Uterus (tissue), 2 donors: ENCODE results near the gene FILIP1.

Experiments used
- POLR2A ChIP-seq, 2 donors: fragments of 450-650 bp; IDR thresholded peaks; one replicate each; pipeline ENCODE4 v1.6.1; 2016; ENCODE audit warnings: antibody characterized with exemption in 2 of 2, mild to moderate bottlenecking in 1 of 2, moderate library complexity in 1 of 2
- TF ChIP-seq, protein P1 (sequence below), 4 experiments: fragments of 200-600 bp in 2 of 4; fragments of 450-650 bp in 2 of 4; sonication (generic) in 2 of 4; IDR thresholded peaks; one replicate each; pipeline ENCODE4 v1.5.1; 2016 to 2019; ENCODE audit warnings: antibody characterized with exemption in 4 of 4, mild to moderate bottlenecking in 2 of 4, moderate library complexity in 1 of 4

- TF ChIP-seq, protein P1, sequence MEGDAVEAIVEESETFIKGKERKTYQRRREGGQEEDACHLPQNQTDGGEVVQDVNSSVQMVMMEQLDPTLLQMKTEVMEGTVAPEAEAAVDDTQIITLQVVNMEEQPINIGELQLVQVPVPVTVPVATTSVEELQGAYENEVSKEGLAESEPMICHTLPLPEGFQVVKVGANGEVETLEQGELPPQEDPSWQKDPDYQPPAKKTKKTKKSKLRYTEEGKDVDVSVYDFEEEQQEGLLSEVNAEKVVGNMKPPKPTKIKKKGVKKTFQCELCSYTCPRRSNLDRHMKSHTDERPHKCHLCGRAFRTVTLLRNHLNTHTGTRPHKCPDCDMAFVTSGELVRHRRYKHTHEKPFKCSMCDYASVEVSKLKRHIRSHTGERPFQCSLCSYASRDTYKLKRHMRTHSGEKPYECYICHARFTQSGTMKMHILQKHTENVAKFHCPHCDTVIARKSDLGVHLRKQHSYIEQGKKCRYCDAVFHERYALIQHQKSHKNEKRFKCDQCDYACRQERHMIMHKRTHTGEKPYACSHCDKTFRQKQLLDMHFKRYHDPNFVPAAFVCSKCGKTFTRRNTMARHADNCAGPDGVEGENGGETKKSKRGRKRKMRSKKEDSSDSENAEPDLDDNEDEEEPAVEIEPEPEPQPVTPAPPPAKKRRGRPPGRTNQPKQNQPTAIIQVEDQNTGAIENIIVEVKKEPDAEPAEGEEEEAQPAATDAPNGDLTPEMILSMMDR (IDR thresholded peaks at IDR 0.05) = no peak
- TF ChIP-seq POLR2A (IDR thresholded peaks at IDR 0.05) = no peak
Observed at GRCh38 chr6:75449630-75450206, 43.9 kb downstream of the FILIP1 start.
